Limb (tissue), 2 donors: Measurements from ENCODE around the gene USP40.

Experiments used
- DNase-seq, 2 donors: peaks; one replicate each; pipeline ENCODE4 v3.0.0-alpha.2; 2016; ENCODE audit errors: extremely low spot score in 2 of 2

USP40 gene

DNA sequence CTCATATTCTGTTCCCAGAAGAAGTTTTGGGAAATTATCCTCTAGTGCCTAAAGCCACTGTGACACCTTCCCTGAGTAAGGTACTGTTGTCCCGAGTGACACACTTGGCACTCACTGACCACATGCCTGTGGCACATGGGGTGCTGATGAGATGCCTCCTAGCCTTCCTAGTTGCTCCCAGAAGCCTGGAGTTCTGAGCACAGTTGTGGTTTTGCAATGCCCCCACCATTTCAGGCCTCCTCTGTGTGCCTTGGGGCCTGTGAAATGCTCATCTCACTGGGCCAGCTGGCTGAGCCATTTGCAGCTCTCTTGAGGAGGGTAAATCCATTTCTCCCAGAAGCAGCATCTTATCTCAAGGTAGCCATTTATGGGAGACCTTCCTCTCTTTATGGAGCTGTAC lies 120.5 kb downstream of the USP40 start:
- peak in 1 of 2 donors; percentile 8 for DNase-seq

- peak in 1 of 2 donors; percentile 21 for DNase-seq
These were observed 121.3 kb downstream of the USP40 start for GRCh38 chr2:233445152-233445830.

- peak in 1 of 2 donors; percentile 24 for DNase-seq
These were observed 122.1 kb downstream of the USP40 start for GRCh38 chr2:233444501-233444900.

- peak; percentile 81 to 86 for DNase-seq
These were observed 122.9 kb downstream of the USP40 start for GRCh38 chr2:233443511-233444183.

DNA sequence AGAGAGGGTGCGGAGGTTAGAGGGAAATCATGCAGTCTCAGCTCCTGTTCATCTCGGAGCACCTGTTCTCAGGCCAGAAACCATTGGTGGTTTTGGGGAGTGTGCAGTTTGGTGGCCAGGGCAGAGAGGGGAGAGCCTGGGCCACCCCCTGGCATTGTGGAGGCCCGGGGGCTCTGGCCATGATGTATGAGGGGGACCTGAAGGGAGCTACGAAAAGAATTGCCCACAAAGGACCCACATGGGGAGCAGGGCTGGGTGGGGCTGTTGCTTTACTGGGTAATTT lies 124.6 kb downstream of the USP40 start:
- no peak for DNase-seq

GRCh38 chr2:233441161-233442027 lies 125.2 kb downstream of the USP40 start:
- no peak for DNase-seq

GRCh38 chr2:233440714-233441113 lies 125.9 kb downstream of the USP40 start:
- no peak for DNase-seq

DNA sequence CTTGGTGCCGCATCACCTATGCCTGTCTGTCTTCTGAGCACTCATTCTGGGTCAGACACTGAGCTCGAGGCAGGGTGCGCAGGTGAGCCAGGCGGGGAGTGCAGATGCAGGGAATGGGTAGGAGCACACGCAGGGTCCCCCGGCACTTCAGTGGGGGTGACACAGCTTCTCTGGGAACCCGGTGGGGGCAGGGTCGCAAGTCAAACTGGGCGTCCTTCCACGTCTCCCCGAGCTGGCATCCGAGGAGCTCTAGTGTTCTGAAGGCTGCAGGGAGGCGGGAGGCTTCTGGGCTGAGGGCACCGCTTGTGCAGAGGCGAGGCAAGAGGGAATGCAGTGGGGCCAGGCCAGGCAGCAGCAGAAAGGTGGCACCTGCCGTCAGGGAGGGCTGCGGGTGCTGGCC lies 126.3 kb downstream of the USP40 start:
- no peak for DNase-seq

DNA sequence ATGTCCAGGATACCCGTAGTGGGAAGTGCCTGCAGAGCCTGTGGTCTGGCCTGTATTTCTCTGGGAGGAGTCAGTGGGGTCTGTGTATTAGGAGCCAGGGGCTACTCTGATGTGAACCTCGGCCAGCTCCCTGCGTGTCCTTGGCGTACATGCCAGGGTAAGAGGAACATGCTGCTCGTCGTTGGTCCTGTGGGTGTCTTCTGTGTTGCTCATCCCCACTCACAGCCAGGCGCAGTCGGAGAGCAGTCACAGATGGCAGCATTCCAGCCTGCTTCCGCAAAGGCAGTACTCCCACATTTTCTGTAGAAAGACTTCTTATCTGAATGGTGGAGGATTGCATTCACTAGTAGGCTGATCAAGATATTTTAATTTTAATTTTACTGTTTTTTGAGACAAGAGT lies 127.4 kb downstream of the USP40 start:
- DNase-seq, result no peak

- DNase-seq, result no peak
These were observed 127.9 kb downstream of the USP40 start for GRCh38 chr2:233438573-233439147.

DNA sequence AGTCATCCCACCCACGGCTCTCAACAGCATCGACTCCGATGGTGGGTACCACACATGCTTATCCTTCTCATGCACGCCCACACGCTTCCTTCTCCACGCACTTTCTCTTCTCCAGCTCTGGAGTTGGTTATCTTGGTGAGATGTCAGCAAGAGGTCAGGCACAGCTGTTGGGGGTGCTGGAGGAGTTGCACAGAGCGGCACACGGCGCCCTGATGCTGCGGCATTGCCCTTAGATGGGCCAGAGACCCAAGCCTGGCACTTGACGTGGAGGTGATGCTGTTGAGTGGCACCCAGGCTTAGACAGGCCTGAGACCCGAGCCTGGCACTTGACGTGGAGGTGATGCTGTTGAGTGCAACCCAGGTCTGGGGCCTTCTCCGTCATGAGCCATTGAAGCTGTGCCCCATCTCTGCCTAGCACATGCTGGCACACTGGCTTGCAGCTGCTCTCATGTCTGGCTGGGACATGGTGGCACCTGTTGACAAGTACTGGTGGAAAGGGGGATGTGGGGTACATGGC lies 129.1 kb downstream of the USP40 start:
- no peak for DNase-seq

DNA sequence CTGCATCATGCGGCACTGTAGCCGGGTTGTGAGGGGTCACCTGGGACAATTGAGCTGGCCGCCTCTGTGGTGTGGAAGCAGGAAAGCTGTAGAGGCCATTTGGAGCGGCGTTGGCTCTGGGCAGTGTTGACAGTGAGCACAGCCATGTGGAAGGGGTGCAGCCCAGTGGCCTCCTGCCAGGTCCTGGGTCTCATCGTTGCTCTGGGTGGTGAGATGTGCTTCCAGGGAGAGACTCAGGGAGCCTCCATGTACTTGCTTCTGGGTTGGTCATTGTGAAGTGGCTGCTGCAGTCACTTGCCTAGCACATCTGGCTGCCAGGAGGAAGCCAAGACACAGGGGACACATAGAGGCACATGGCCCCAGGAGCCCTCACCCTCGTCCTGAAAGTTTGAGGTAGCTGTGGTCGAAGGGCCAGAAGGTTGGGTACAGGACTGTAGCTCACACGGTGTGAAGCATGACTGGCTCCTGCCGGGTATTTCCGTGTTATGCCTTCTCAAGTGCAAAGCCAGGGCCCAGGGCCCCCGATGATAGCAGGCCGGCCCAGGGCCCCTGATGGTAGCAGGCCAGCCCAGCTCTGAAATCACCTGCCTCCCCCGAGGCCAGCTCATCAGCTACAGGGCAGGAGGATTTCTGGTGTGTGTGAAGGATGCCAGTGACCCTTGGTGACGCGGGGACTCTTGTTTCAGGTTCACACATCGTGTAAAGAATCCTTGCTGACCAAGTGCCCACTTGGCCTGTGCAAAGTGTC lies 129.7 kb downstream of the USP40 start:
- DNase-seq, result no peak

- no peak for DNase-seq
These were observed 130.4 kb downstream of the USP40 start for GRCh38 chr2:233436191-233436581.

GRCh38 chr2:233435436-233436190 lies 131.0 kb downstream of the USP40 start:
- no peak for DNase-seq

DNA sequence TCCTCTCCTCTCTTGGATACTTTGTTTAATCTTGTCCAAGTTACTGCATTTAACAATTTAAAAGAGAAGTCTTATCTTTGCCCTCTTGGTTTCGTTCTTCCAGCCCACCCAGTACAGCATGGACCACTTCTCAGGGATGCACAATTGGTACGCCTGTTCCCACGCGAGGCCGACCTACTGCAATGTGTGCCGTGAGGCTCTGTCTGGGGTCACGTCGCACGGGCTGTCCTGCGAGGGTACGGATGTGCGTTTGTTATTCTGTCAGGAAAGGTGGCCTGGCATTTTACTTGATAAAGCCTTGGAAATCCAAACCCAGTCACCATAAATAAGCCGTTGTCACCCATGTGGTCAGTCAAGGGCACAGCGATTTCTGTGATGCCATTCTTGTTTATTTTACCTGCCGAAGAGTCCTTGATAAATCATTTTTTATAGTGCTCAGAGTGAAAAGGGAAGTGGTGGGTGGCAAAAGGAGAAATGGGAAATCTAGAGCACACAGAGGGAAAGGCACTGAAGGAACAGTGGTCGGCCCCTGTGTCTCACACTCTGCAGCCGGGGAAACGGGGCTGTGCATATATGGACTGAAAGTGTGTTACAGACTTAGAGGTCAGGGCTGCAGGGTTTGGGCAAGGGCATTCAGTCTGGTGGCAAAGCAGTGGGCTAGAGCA lies 131.8 kb downstream of the USP40 start:
- no peak for DNase-seq

- no peak for DNase-seq
These were observed 132.8 kb downstream of the USP40 start for GRCh38 chr2:233433794-233434193.

DNA sequence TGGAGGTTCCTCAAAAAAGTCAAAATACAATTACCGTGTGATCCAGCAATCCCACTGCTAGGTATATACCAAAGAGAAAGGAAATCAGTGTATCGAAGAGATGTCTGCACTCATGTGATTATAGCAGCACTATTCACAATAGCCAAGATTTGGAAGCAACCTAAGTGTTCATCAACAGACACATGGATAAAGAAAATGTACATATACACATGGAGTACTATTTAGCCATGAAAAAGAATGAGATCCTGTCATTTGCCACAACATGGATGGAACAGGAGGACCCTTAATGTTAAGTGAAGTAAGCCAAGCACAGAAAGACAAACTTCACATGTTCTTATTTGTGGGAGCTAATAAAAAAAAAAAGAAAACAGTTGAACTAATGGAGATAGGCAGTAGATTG lies 133.6 kb downstream of the USP40 start:
- DNase-seq, result no peak

DNA sequence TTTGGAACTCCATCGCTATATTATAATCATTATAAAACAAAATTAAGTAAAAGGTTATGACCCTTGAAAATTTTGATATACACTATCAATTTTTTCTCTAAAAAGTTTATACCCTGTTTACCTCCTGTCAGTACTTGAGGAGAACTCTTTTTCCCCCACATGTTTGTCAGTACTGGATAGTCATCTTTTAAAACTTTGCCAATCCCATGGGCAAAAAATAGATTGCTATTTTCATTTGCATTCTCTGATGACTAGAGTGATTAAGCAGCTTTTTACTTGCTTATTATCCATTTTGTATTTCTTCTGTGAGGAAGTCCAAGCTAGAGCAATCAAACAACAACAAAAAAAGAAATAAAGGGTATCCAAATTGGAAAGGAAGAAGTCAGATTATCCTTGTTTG lies 135.9 kb downstream of the USP40 start:
- DNase-seq, result no peak

DNA sequence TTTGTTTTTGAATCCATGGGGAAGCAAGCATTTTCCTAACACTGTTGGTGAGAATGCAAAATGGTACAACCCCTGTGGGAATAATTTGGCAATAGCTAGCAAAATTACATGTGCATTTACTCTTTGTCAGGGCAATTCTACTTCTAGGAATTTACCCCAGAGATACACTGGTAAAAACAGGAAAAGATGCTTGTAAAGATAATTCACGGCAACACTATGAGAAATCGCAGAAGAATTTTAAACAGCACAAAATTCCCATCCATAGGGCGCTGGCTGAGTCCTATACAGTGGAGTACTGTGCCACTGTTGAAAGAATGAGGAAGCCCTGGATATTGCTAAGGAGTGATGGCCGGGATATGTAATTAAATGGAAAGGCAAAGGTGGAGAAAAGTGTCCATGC lies 136.5 kb downstream of the USP40 start:
- no peak for DNase-seq
